ENCODE results near the gene DPEP2NB. TPM values are rescaled to one million over a fixed set of nuclear protein-coding genes. Genes with fewer than 3 reads are reported as not detected.
"Not testable (repeated sequence)": the region's sequence is repeated elsewhere in the genome, so short reads cannot be mapped to it uniquely, and the experiment has no call there.

DPEP2NB gene
- total RNA-seq, 1 experiment from 2014 or later = not detected

- H3K4me3 Mint-ChIP-seq (ENCODE audit: unreplicated experiment); H3K4me1 ChIP-seq; H3K27me3 Mint-ChIP-seq (ENCODE audit: insufficient read depth, unreplicated experiment); H3K27me3 ChIP-seq (replicated peaks; ENCODE audit: control insufficient read depth, insufficient read depth, low read length); BruUV-seq (replicated peaks); DNase-seq; H3K36me3 ChIP-seq (ENCODE audit: control insufficient read depth, insufficient read depth, low read length); H3K4me3 ChIP-seq (ENCODE audit: low read depth, low read length); H3K27ac Mint-ChIP-seq (ENCODE audit: unreplicated experiment); H3K36me3 Mint-ChIP-seq (ENCODE audit: insufficient read depth, unreplicated experiment); H3K4me1 Mint-ChIP-seq (ENCODE audit: low read depth, unreplicated experiment); H3K9me3 Mint-ChIP-seq (ENCODE audit: unreplicated experiment); intact Hi-C loops (cut with micrococcal nuclease; ENCODE audit: unreplicated experiment); H3K9me3 ChIP-seq: not testable (repeated sequence)
- POLR2A ChIA-PET = interaction anchor here (0.6 kb wide), 1 partner anchor 133 kb away, joined by 6 read pairs; no protein-coding TSS in a partner anchor
- CTCF ChIA-PET = interaction anchor here (0.5 to 1.5 kb wide), 4 partner anchors 29 to 226 kb away, joined by 3 read pairs; no protein-coding TSS in a partner anchor
Measured at GRCh38 chr16:67998231-67998778, 17.4 kb downstream of the DPEP2NB start.

DNA sequence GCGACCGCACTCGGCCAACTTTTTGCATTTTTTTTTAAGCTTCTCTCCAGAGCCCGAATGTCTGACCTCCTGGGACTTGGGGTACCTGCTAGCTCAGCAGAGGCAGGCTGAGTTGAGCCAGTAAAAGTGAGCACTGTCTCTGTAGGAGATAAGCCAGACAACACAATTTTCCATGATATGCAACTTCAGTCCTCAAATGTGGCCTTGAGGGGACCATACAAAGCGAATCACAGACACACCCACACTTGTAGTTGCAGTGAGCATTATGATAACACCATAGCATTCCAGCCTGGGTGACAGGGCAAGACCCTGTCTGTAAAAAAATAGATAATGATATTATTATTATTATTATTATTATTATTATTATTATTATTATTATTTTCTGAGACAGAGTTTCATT is 19.0 kb downstream of the DPEP2NB start:
- Mint-ChIP-seq H3K9me3 (ENCODE audit: unreplicated experiment) (no peaks in the 10 kb centered on the region), H3K4me3 (ENCODE audit: unreplicated experiment) (no peak overlapping the region), H3K4me1 (ENCODE audit: low read depth, unreplicated experiment) (no peaks in the 10 kb centered on the region), H3K36me3 (ENCODE audit: insufficient read depth, unreplicated experiment) (no peaks in the 10 kb centered on the region), H3K27me3 (ENCODE audit: insufficient read depth, unreplicated experiment) (no peaks in the 10 kb centered on the region), H3K27ac (ENCODE audit: unreplicated experiment) (no peak overlapping the region)
- Histone ChIP-seq H3K4me1 (peaks cover 7% of the 10 kb centered on the region), H3K36me3 (ENCODE audit: control insufficient read depth, insufficient read depth, low read length) (no peaks in the 10 kb centered on the region), H3K27me3 (replicated peaks; ENCODE audit: control insufficient read depth, insufficient read depth, low read length) (no peaks in the 10 kb centered on the region), H3K9me3 (no peaks in the 10 kb centered on the region), H3K4me3 (ENCODE audit: low read depth, low read length) (no peak overlapping the region)
- intact Hi-C loops (cut with micrococcal nuclease; ENCODE audit: unreplicated experiment) = no loop called here
- BruUV-seq (replicated peaks) = no TSS peak
- no peak for DNase-seq
- ChIA-PET POLR2A (no interaction called here), CTCF (no interaction called here)
- no peak for TF ChIP-seq CTCF (IDR thresholded peaks at IDR 0.05; ENCODE audit: insufficient read depth in 1 of 2, low read depth in 1 of 2, low read length in 1 of 2, severe bottlenecking in 1 of 2, unreplicated experiment in 1 of 2)

DNA sequence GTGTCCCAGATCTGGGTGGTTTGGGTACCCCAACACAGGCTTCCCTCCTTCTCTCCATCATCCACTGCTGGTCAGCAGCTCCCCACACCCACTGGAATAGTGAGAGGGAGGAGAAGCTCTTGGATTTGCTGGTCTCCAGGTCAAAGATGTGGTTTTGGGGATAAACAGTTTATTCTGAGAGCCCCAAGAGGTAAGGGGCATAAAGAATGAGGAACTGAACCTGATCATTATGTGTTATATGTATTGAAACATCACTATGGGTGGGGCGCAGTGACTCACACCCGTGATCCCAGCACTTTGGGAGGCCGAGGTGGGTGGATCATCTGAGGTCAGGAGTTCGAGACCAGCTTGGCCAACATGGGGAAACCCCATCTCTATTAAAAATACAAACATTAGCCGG is 20.3 kb downstream of the DPEP2NB start:
- Histone ChIP-seq H3K4me3 (ENCODE audit: low read depth, low read length) (no peak overlapping the region), H3K9me3 (no peaks in the 10 kb centered on the region), H3K36me3 (ENCODE audit: control insufficient read depth, insufficient read depth, low read length) (no peaks in the 10 kb centered on the region), H3K27me3 (replicated peaks; ENCODE audit: control insufficient read depth, insufficient read depth, low read length) (no peaks in the 10 kb centered on the region), H3K4me1 (peaks cover 7% of the 10 kb centered on the region)
- BruUV-seq (replicated peaks) = no TSS peak
- intact Hi-C loops (cut with micrococcal nuclease; ENCODE audit: unreplicated experiment) = no loop called here
- CTCF ChIA-PET = interaction anchor here (0.6 kb wide), 1 partner anchor 620 kb away, joined by 5 read pairs; no protein-coding TSS in a partner anchor
- no peak for DNase-seq
- TF ChIP-seq CTCF (IDR thresholded peaks at IDR 0.05; ENCODE audit: insufficient read depth in 1 of 2, low read depth in 1 of 2, low read length in 1 of 2, severe bottlenecking in 1 of 2, unreplicated experiment in 1 of 2) = no peak
- Mint-ChIP-seq H3K27ac (ENCODE audit: unreplicated experiment) (no peak overlapping the region), H3K4me1 (ENCODE audit: low read depth, unreplicated experiment) (no peaks in the 10 kb centered on the region), H3K4me3 (ENCODE audit: unreplicated experiment) (no peak overlapping the region), H3K9me3 (ENCODE audit: unreplicated experiment) (no peaks in the 10 kb centered on the region), H3K27me3 (ENCODE audit: insufficient read depth, unreplicated experiment) (no peaks in the 10 kb centered on the region), H3K36me3 (ENCODE audit: insufficient read depth, unreplicated experiment) (no peaks in the 10 kb centered on the region)
- POLR2A ChIA-PET = no interaction called here

DNA sequence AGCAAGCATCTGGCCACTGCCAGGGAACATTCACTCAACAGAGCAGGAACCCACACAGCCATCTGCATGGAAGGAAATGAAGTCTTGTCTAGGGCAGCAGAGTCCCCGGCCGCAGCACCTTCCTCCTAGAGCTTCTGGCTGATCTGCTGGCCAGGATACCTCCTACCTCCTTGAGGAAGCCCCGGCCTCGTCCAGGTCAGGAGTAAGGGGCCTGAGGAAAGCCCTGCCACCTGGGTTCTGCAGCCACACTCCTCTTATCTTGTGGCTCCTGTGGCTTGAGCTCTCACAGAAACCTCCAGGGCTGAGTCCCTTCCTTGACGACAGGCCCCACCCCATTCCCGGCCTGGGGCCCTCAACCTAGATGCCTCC is 21.7 kb downstream of the DPEP2NB start:
- H3K4me3 Mint-ChIP-seq (ENCODE audit: unreplicated experiment); intact Hi-C loops (cut with micrococcal nuclease; ENCODE audit: unreplicated experiment); H3K4me1 ChIP-seq; H3K4me1 Mint-ChIP-seq (ENCODE audit: low read depth, unreplicated experiment); H3K27me3 Mint-ChIP-seq (ENCODE audit: insufficient read depth, unreplicated experiment); H3K27me3 ChIP-seq (replicated peaks; ENCODE audit: control insufficient read depth, insufficient read depth, low read length); DNase-seq; H3K27ac Mint-ChIP-seq (ENCODE audit: unreplicated experiment); H3K9me3 Mint-ChIP-seq (ENCODE audit: unreplicated experiment); H3K36me3 Mint-ChIP-seq (ENCODE audit: insufficient read depth, unreplicated experiment); H3K36me3 ChIP-seq (ENCODE audit: control insufficient read depth, insufficient read depth, low read length); H3K9me3 ChIP-seq; BruUV-seq (replicated peaks); H3K4me3 ChIP-seq (ENCODE audit: low read depth, low read length): not testable (repeated sequence)
- ChIA-PET CTCF (interaction anchor here (0.5 to 1.0 kb wide), 9 partner anchors 12 to 873 kb away, joined by 3 to 12 read pairs (median 3); partner anchors contain the start of genes DDX28 and DUS2), POLR2A (interaction anchor here (0.6 kb wide), 2 partner anchors 28 to 59 kb away, joined by 3 to 5 read pairs; no protein-coding TSS in a partner anchor)
